Right renal pelvis (tissue), 4 donors: ENCODE results near the gene FERMT1. TPM values are rescaled to one million over a fixed set of nuclear protein-coding genes. Genes with fewer than 3 reads are reported as not detected.
"Not testable (repeated sequence)": the region's sequence is repeated elsewhere in the genome, so short reads cannot be mapped to it uniquely, and the experiment has no call there.

Experiments
- DNase-seq, 4 donors: peaks; one replicate each; pipeline ENCODE4 v3.0.0-alpha.2; 2013; ENCODE audit warnings: low read depth in 4 of 4, low spot score in 3 of 4, missing footprints in 1 of 4
- polyA plus RNA-seq, 4 donors: library from polyadenylated mRNA; unstranded; fragments of 120-200 nt; gene quantifications; one replicate each; pipeline ENCODE4 v1.2.1, GENCODE V29; 2013; ENCODE audit not compliant: insufficient read length in 4 of 4

FERMT1 gene
- polyA plus RNA-seq, 4 donors: 3.0 to 5.6 (median 3.8) TPM

GRCh38 chr20:6116758-6117157, 6.1 kb downstream of the FERMT1 start:
- DNase-seq: no peak

GRCh38 chr20:6115221-6115895, 7.5 kb downstream of the FERMT1 start:
- no peak for DNase-seq

- DNase-seq: no peak
Measured at GRCh38 chr20:6114696-6115095, 8.1 kb downstream of the FERMT1 start.

- no peak for DNase-seq
Measured at GRCh38 chr20:6113951-6114350, 8.9 kb downstream of the FERMT1 start.

GRCh38 chr20:6112965-6113364, 9.9 kb downstream of the FERMT1 start:
- DNase-seq: not testable (repeated sequence)

GRCh38 chr20:6108330-6108729, 14.5 kb downstream of the FERMT1 start:
- DNase-seq: no peak

GRCh38 chr20:6104493-6105188, 18.2 kb downstream of the FERMT1 start:
- DNase-seq: no peak

GRCh38 chr20:6103301-6103700, 19.5 kb downstream of the FERMT1 start:
- no peak for DNase-seq

GRCh38 chr20:6101346-6101745, 21.5 kb downstream of the FERMT1 start:
- DNase-seq: no peak

GRCh38 chr20:6100246-6100645, 22.6 kb downstream of the FERMT1 start:
- DNase-seq: no peak

- no peak for DNase-seq
Measured at GRCh38 chr20:6099819-6100218, 23.0 kb downstream of the FERMT1 start.

- DNase-seq: no peak
Measured at GRCh38 chr20:6095409-6095808, 27.4 kb downstream of the FERMT1 start.

- no peak for DNase-seq
Measured at GRCh38 chr20:6094565-6094964, 28.3 kb downstream of the FERMT1 start.

- no peak for DNase-seq
Measured at GRCh38 chr20:6094063-6094462, 28.8 kb downstream of the FERMT1 start.

- no peak for DNase-seq
Measured at GRCh38 chr20:6091661-6092060, 31.2 kb downstream of the FERMT1 start.

GRCh38 chr20:6086868-6087267, 36.0 kb downstream of the FERMT1 start:
- no peak for DNase-seq

GRCh38 chr20:6083926-6084325, 38.9 kb downstream of the FERMT1 start:
- no peak for DNase-seq

- DNase-seq: no peak
Measured at GRCh38 chr20:6081236-6081635, 41.6 kb downstream of the FERMT1 start.

GRCh38 chr20:6079016-6079415, 43.8 kb downstream of the FERMT1 start:
- no peak for DNase-seq

- no peak for DNase-seq
Measured at GRCh38 chr20:6075428-6076219, 47.2 kb downstream of the FERMT1 start.

- no peak for DNase-seq
Measured at GRCh38 chr20:6074784-6075183, 48.0 kb downstream of the FERMT1 start.

- no peak for DNase-seq
Measured at GRCh38 chr20:6074145-6074561, 48.7 kb downstream of the FERMT1 start.
